T-cell (primary cell): ENCODE measurements around the gene R3HDM1. TPM values are rescaled to one million over a fixed set of nuclear protein-coding genes. Genes with fewer than 3 reads are reported as not detected.
"Not testable (repeated sequence)": the region's sequence is repeated elsewhere in the genome, so short reads cannot be mapped to it uniquely, and the experiment has no call there.

Experiments used
- ATAC-seq, 4 experiments: fragments of 200-7000 bp in 3 of 4; fragments of 150-1000 bp in 1 of 4; cut with Tn5 transposase; replicated peaks in 1 of 4; 1 replicate in 3 of 4; 2 replicates in 1 of 4; pipeline ENCODE4 v1.10.0; 2021; ENCODE audit warnings: moderate library complexity in 3 of 4, mild to moderate bottlenecking in 2 of 4, moderate number of reproducible peaks in 1 of 4
- CTCF ChIA-PET, 2 donors: fragments of 300-600 bp; sonication (Branson Sonifier 250); formaldehyde crosslinking; loops; one replicate each; lab custom pipeline; 2022; ENCODE audit warnings: antibody characterized with exemption in 2 of 2; lab: Charles Lee
- POLR2A ChIA-PET, 2 donors: fragments of 300-600 bp; sonication (Branson Sonifier 250); formaldehyde crosslinking; loops; one replicate each; lab custom pipeline; 2022; ENCODE audit warnings: antibody characterized with exemption in 2 of 2; lab: Charles Lee
- DNase-seq, 35 experiments: peaks; one replicate each; pipeline versions ENCODE4 v3.0.0 to v3.0.0-alpha.2; 2013 to 2023
- H3K27ac ChIP-seq: one replicate; pipeline ENCODE4 v1.5.1; 2013; ENCODE audit warnings: low read length
- H3K27me3 ChIP-seq, 2 experiments: replicated peaks in 1 of 2; 1 replicate in 1 of 2; 2 replicates in 1 of 2; pipeline versions ENCODE4 v1.6.1 to v1.7.0; 2013; ENCODE audit warnings: low read length in 1 of 2, mixed read lengths in 1 of 2; ENCODE audit not compliant: control insufficient read depth in 2 of 2, insufficient read depth in 2 of 2; ENCODE audit errors: extremely low read depth in 1 of 2
- H3K36me3 ChIP-seq, 2 donors: 1 replicate in 1 of 2; 2 replicates in 1 of 2; pipeline versions ENCODE4 v1.6.1 to v1.7.0; 2013; ENCODE audit warnings: low read length in 1 of 2; ENCODE audit not compliant: control insufficient read depth in 2 of 2, insufficient read depth in 1 of 2; ENCODE audit errors: extremely low read depth in 1 of 2
- H3K4me1 ChIP-seq, 2 experiments: 1 replicate in 1 of 2; 2 replicates in 1 of 2; pipeline versions ENCODE4 v1.6.1 to v1.7.0; 2013; ENCODE audit warnings: low read length in 2 of 2, mixed read lengths in 1 of 2; ENCODE audit not compliant: insufficient read depth in 2 of 2, control insufficient read depth in 1 of 2; ENCODE audit errors: extremely low read depth in 1 of 2
- H3K4me3 ChIP-seq, 2 donors: 1 replicate in 1 of 2; 2 replicates in 1 of 2; pipeline versions ENCODE4 v1.5.1 to v1.7.0; 2013; ENCODE audit warnings: mild to moderate bottlenecking in 2 of 2, low read length in 1 of 2, moderate library complexity in 1 of 2; ENCODE audit not compliant: control insufficient read depth in 1 of 2; ENCODE audit errors: extremely low read depth in 1 of 2
- H3K9me3 ChIP-seq: 2 replicates; pipeline ENCODE4 v1.7.0; 2013
- H3K27ac Mint-ChIP-seq, 2 donors: one replicate each; pipeline ENCODE4 v1.8.0; 2020 to 2021; ENCODE audit warnings: mild to moderate bottlenecking in 2 of 2, mixed read lengths in 2 of 2
- H3K27me3 Mint-ChIP-seq, 2 donors: one replicate each; pipeline ENCODE4 v1.8.0; 2021 to 2022; ENCODE audit warnings: mixed read lengths in 2 of 2
- H3K36me3 Mint-ChIP-seq: one replicate; pipeline ENCODE4 v1.8.0; 2021; ENCODE audit warnings: mixed read lengths
- H3K4me1 Mint-ChIP-seq, 3 donors: one replicate each; pipeline ENCODE4 v1.8.0; 2020 to 2022; ENCODE audit warnings: mixed read lengths in 3 of 3, mild to moderate bottlenecking in 1 of 3
- H3K4me3 Mint-ChIP-seq, 3 donors: one replicate each; pipeline ENCODE4 v1.8.0; 2020 to 2022; ENCODE audit warnings: mild to moderate bottlenecking in 3 of 3, mixed read lengths in 3 of 3, moderate library complexity in 3 of 3
- H3K9me3 Mint-ChIP-seq, 3 donors: one replicate each; pipeline ENCODE4 v1.8.0; 2020 to 2022; ENCODE audit warnings: mixed read lengths in 3 of 3
- WGBS: methylation state at CpG from one replicate; pipeline ENCODE4 v1.1.5; 2013; ENCODE audit warnings: missing lambda C conversion rate; ENCODE audit not compliant: insufficient coverage; 5-methylcytosine and 5-hydroxymethylcytosine counted together
- total RNA-seq, 35 experiments: library from RNA in 6 of 35; stranded (reverse) in 6 of 35; fragments of 120-200 nt in 1 of 35; gene quantifications; one replicate each; pipeline versions ENCODE4 v1.2.1 to v1.2.4 and lab custom pipeline; 2013 to 2026

R3HDM1 gene
- total RNA-seq, 5 donors from 2014 or later (not counting 1 experiment from before 2014, with no cell fraction given), result 38.4 to 44.8 (median 41.9) TPM

GRCh38 chr2:135694711-135695110 is 163.4 kb downstream of the R3HDM1 start:
- no CpG with 5 or more reads among the region's 2 CpGs for WGBS
- DNase-seq (no peak), ATAC-seq (no peak)
- H3K36me3 ChIP-seq, result peaks cover 0 to 3% of the 10 kb centered on the region in 2 donors
- no peaks in the 10 kb centered on the region for H3K27me3 Mint-ChIP-seq
- H3K4me3 Mint-ChIP-seq, result no peak overlapping the region
- ChIA-PET POLR2A (no interaction called here), CTCF (interaction anchor here in 1 of 2 donors (0.5 kb wide), 1 partner anchor 1360 kb away, joined by 7 read pairs; no protein-coding TSS in a partner anchor)
- no peak overlapping the region for H3K27ac ChIP-seq
- peak overlapping the region in 1 of 2 donors; percentile 56 for H3K27ac Mint-ChIP-seq
- no peaks in the 10 kb centered on the region for H3K27me3 ChIP-seq
- no peaks in the 10 kb centered on the region for H3K9me3 Mint-ChIP-seq
- H3K36me3 Mint-ChIP-seq, result peaks cover 24% of the 10 kb centered on the region
- H3K4me3 ChIP-seq, result no peak overlapping the region
- H3K4me1 Mint-ChIP-seq, result peaks cover 14 to 25% (median 20%) of the 10 kb centered on the region in 3 donors
- no peaks in the 10 kb centered on the region for H3K9me3 ChIP-seq
- peaks cover 5 to 16% of the 10 kb centered on the region in 2 experiments for H3K4me1 ChIP-seq

GRCh38 chr2:135698838-135699237 is 167.6 kb downstream of the R3HDM1 start:
- Mint-ChIP-seq H3K4me1 (peaks cover 3 to 13% (median 9%) of the 10 kb centered on the region in 3 donors), H3K27ac (no peak overlapping the region), H3K36me3 (peaks cover 20% of the 10 kb centered on the region), H3K27me3 (no peaks in the 10 kb centered on the region), H3K9me3 (no peaks in the 10 kb centered on the region), H3K4me3 (no peak overlapping the region)
- DNase-seq (no peak), ATAC-seq (no peak)
- no peak overlapping the region for H3K27ac ChIP-seq
- no peaks in the 10 kb centered on the region for H3K27me3 ChIP-seq
- H3K36me3 ChIP-seq, result peaks cover 0 to 3% of the 10 kb centered on the region in 2 donors
- H3K9me3 ChIP-seq, result no peaks in the 10 kb centered on the region
- ChIA-PET CTCF (no interaction called here), POLR2A (no interaction called here)
- H3K4me1 ChIP-seq, result no peaks in the 10 kb centered on the region
- no CpG with 5 or more reads among the region's 2 CpGs for WGBS
- no peak overlapping the region for H3K4me3 ChIP-seq

DNA sequence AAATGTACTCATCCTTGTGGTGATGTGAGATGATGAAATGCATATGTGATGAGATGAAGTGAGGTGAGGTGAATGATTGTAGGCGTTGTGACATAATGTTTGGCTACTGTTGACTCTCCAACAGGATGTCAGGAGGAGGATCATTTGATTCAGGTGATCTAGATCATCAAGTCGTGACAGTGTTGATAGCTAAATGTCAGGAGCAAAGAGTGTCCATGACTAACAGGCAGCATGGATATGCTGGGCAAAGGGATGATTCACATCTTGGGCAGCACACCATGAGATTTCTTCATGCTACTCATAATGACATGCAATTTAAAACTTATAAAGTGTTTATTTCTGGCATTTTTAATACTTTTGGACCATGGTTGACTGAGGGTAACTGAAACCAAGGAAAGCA is 170.2 kb downstream of the R3HDM1 start:
- DNase-seq (no peak), ATAC-seq (no peak)
- Histone ChIP-seq H3K27me3 (no peaks in the 10 kb centered on the region), H3K4me1 (no peaks in the 10 kb centered on the region), H3K9me3 (no peaks in the 10 kb centered on the region), H3K4me3 (no peak overlapping the region), H3K27ac (no peak overlapping the region), H3K36me3 (peaks cover 0 to 3% of the 10 kb centered on the region in 2 donors)
- Mint-ChIP-seq H3K27ac (no peak overlapping the region), H3K4me3 (no peak overlapping the region), H3K9me3 (no peaks in the 10 kb centered on the region), H3K36me3 (no peaks in the 10 kb centered on the region), H3K4me1 (no peaks in the 10 kb centered on the region), H3K27me3 (no peaks in the 10 kb centered on the region)
- ChIA-PET POLR2A (interaction anchor here in 1 of 2 donors (0.7 kb wide), 1 partner anchor 186 kb away, joined by 12 read pairs; no protein-coding TSS in a partner anchor), CTCF (interaction anchor here in 1 of 2 donors (0.7 kb wide), 1 partner anchor 8 kb away, joined by 4 read pairs; no protein-coding TSS in a partner anchor)
- WGBS, result 100% methylated on average over 1 of the region's 2 CpGs

DNA sequence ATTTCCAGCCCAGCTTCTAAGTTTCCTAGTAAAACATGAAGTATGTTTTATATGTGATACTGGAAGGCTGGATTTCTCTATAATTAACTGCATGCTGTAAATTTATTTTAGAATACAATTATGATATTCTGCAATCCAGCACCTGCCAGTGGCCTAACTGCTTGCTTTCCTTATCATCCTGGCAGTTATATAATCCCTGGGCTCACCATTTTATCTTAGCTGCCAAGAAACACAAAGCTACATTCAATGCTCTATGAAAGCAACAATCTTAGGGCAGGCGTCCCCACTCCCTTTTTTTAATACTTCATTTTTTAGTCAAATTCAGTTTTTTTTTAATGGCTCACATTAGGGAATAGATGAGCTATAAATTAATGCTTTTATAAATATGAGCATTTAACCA is 172.0 kb downstream of the R3HDM1 start:
- no peak overlapping the region for H3K4me3 ChIP-seq
- H3K4me1 ChIP-seq, result no peaks in the 10 kb centered on the region
- H3K27ac ChIP-seq, result no peak overlapping the region
- Mint-ChIP-seq H3K36me3 (no peaks in the 10 kb centered on the region), H3K27ac (no peak overlapping the region), H3K4me3 (no peak overlapping the region), H3K9me3 (no peaks in the 10 kb centered on the region), H3K27me3 (no peaks in the 10 kb centered on the region), H3K4me1 (no peaks in the 10 kb centered on the region)
- WGBS, result no CpG with 5 or more reads among the region's 1 CpG
- no peak for ATAC-seq
- no peak for DNase-seq
- ChIA-PET CTCF (interaction anchor here (0.6 to 0.7 kb wide), 2 partner anchors 239 to 715 kb away, joined by 3 read pairs; no protein-coding TSS in a partner anchor), POLR2A (interaction anchor here in 1 of 2 donors (0.6 kb wide), 3 partner anchors 97 to 457 kb away, joined by 3 to 7 read pairs (median 4); no protein-coding TSS in a partner anchor)
- no peaks in the 10 kb centered on the region for H3K36me3 ChIP-seq
- H3K27me3 ChIP-seq, result no peaks in the 10 kb centered on the region
- H3K9me3 ChIP-seq, result no peaks in the 10 kb centered on the region

- not testable (repeated sequence) for H3K9me3 ChIP-seq, H3K9me3 Mint-ChIP-seq, H3K4me1 Mint-ChIP-seq, H3K27me3 ChIP-seq, ATAC-seq, DNase-seq, H3K27me3 Mint-ChIP-seq, H3K27ac ChIP-seq, H3K27ac Mint-ChIP-seq, H3K36me3 Mint-ChIP-seq, H3K4me3 ChIP-seq, H3K4me3 Mint-ChIP-seq, H3K4me1 ChIP-seq, H3K36me3 ChIP-seq
- WGBS, result 90% methylated on average over 2 of the region's 5 CpGs
- CTCF ChIA-PET, result interaction anchor here in 1 of 2 donors (0.6 to 0.9 kb wide), 2 partner anchors 9 to 41 kb away, joined by 3 read pairs; no protein-coding TSS in a partner anchor
- POLR2A ChIA-PET, result interaction anchor here in 1 of 2 donors (0.6 kb wide), 5 partner anchors 42 to 700 kb away, joined by 3 to 4 read pairs (median 4); no protein-coding TSS in a partner anchor
Observed at GRCh38 chr2:135704075-135704474, 172.8 kb downstream of the R3HDM1 start.

DNA sequence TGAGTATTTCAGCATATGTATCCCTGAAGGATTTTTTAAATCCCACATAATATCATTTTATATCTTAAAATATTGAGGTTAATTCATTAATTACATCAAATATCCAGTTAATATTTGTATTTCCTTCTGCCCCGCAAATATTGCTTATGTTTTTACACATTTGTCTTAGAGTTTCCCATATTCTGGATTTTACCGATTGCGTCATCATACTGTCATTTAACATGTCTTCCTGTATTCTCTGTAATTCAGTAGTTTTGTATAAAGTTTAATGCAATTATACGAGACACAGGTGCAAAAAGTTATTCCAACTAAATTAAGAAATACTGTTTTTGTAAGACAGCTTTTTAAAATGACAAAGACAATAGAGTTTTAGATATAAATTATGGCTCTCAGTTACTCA is 176.9 kb downstream of the R3HDM1 start:
- no peaks in the 10 kb centered on the region for H3K27me3 ChIP-seq
- WGBS, result no CpG with 5 or more reads among the region's 4 CpGs
- H3K4me3 ChIP-seq, result no peak overlapping the region
- no peak overlapping the region for H3K27ac ChIP-seq
- H3K36me3 ChIP-seq, result peaks cover 0 to 6% of the 10 kb centered on the region in 2 donors
- ChIA-PET CTCF (interaction anchor here (0.7 to 5.7 kb wide), 7 partner anchors 11 to 720 kb away, joined by 3 to 126 read pairs (median 7); no protein-coding TSS in a partner anchor), POLR2A (interaction anchor here in 1 of 2 donors (0.6 kb wide), 1 partner anchor 34 kb away, joined by 4 read pairs; no protein-coding TSS in a partner anchor)
- no peaks in the 10 kb centered on the region for H3K27me3 Mint-ChIP-seq
- H3K9me3 Mint-ChIP-seq, result no peaks in the 10 kb centered on the region
- no peak overlapping the region for H3K4me3 Mint-ChIP-seq
- H3K9me3 ChIP-seq, result no peaks in the 10 kb centered on the region
- H3K4me1 Mint-ChIP-seq, result no peaks in the 10 kb centered on the region
- no peak overlapping the region for H3K27ac Mint-ChIP-seq
- ATAC-seq, result no peak
- no peaks in the 10 kb centered on the region for H3K4me1 ChIP-seq
- H3K36me3 Mint-ChIP-seq, result peaks cover 3% of the 10 kb centered on the region
- DNase-seq, result no peak
